Activated CD4-positive, alpha-beta T cell treated with anti-CD3 and anti-CD28 coated beads, Interleukin-2, amount 10 ng/mL, durations not matched to agents 7 days and 5 days (primary cell): ENCODE measurements around the gene ZNF746. TPM values are rescaled to one million over a fixed set of nuclear protein-coding genes. Genes with fewer than 3 reads are reported as not detected.
"Not testable (repeated sequence)": the region's sequence is repeated elsewhere in the genome, so short reads cannot be mapped to it uniquely, and the experiment has no call there.

Experiments
- CTCF ChIA-PET: fragments of 350-600 bp; sonication (Branson Sonifier 250); formaldehyde crosslinking; loops from one replicate; lab custom pipeline; 2021; ENCODE audit warnings: antibody characterized with exemption; lab: Charles Lee
- POLR2A ChIA-PET: fragments of 350-600 bp; sonication (Branson Sonifier 250); formaldehyde crosslinking; loops from one replicate; lab custom pipeline; 2021; ENCODE audit warnings: antibody characterized with exemption; lab: Charles Lee
- DNase-seq: peaks from one replicate; pipeline ENCODE4 v3.0.0-alpha.2; 2020
- H3K27ac Mint-ChIP-seq: one replicate; pipeline ENCODE4 v1.8.0; 2021; ENCODE audit warnings: mild to moderate bottlenecking, moderate library complexity, mixed read lengths
- H3K27me3 Mint-ChIP-seq: one replicate; pipeline ENCODE4 v1.8.0; 2021; ENCODE audit warnings: mixed read lengths
- H3K36me3 Mint-ChIP-seq: one replicate; pipeline ENCODE4 v1.8.0; 2021; ENCODE audit warnings: low read depth, mixed read lengths
- H3K4me1 Mint-ChIP-seq: one replicate; pipeline ENCODE4 v1.8.0; 2021; ENCODE audit warnings: mixed read lengths
- H3K4me3 Mint-ChIP-seq: one replicate; pipeline ENCODE4 v1.8.0; 2021; ENCODE audit warnings: mild to moderate bottlenecking, moderate library complexity, mixed read lengths
- H3K9me3 Mint-ChIP-seq: one replicate; pipeline ENCODE4 v1.8.0; 2021; ENCODE audit warnings: mixed read lengths
- total RNA-seq, 2 experiments: library from RNA; stranded (reverse); gene quantifications; one replicate each; pipeline ENCODE4 v1.2.3, GENCODE V29; 2021

Gene ZNF746
- total RNA-seq, 2 experiments from 2014 or later = 21.0 to 21.9 TPM

DNA sequence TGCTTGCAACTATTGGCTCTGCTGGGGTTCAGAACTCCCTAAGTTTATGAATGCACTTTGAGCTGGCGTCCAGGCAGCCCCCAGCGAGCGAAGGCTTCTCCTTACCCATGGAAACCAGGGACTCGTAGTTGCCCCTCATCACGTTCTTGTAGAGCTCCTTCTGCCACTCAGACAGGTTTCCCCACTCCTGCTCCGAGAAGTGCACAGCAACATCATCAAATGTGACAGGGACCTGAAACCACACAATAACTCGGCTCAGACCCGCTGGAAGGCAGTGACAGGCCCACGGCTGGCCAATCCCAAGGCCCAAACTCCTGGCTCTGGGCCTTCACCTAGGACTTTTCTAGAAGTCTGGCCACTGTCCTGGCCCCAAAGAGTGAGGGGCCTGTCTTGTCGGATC is 43.6 kb downstream of the ZNF746 start:
- no peaks in the 10 kb centered on the region for H3K27me3 Mint-ChIP-seq
- H3K36me3 Mint-ChIP-seq = peaks cover 39% of the 10 kb centered on the region
- POLR2A ChIA-PET = no interaction called here
- H3K4me1 Mint-ChIP-seq = peaks cover 20% of the 10 kb centered on the region
- H3K9me3 Mint-ChIP-seq = no peaks in the 10 kb centered on the region
- no peak overlapping the region for H3K27ac Mint-ChIP-seq
- no peak for DNase-seq
- no peak overlapping the region for H3K4me3 Mint-ChIP-seq
- CTCF ChIA-PET = interaction anchor here (0.7 to 1.2 kb wide), 2 partner anchors 11 to 45 kb away, joined by 3 to 4 read pairs; no protein-coding TSS in a partner anchor

DNA sequence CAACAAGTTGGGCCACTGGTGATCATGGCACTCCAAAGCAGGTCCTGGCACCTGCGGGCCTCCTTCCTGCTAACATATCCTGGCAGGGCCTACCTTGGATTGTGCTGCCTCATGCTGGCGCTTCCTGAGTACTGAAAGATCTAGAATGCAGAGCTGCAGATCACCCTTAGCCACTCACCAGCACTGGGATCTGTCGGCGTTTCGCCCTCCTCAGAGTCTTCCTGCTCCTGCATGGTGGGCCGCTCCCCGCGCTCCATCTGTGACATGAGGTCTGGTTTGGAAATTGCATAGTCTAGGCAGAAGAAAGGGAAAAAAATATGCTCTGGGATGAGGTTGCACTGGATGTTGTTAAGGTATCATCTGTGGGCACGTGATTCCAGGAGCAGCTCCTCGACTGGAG is 46.8 kb downstream of the ZNF746 start:
- no peak overlapping the region for H3K27ac Mint-ChIP-seq
- H3K27me3 Mint-ChIP-seq = no peaks in the 10 kb centered on the region
- peaks cover 5% of the 10 kb centered on the region for H3K4me1 Mint-ChIP-seq
- no peak overlapping the region for H3K4me3 Mint-ChIP-seq
- ChIA-PET POLR2A (no interaction called here), CTCF (no interaction called here)
- peaks cover 52% of the 10 kb centered on the region for H3K36me3 Mint-ChIP-seq
- no peak for DNase-seq
- no peaks in the 10 kb centered on the region for H3K9me3 Mint-ChIP-seq

DNA sequence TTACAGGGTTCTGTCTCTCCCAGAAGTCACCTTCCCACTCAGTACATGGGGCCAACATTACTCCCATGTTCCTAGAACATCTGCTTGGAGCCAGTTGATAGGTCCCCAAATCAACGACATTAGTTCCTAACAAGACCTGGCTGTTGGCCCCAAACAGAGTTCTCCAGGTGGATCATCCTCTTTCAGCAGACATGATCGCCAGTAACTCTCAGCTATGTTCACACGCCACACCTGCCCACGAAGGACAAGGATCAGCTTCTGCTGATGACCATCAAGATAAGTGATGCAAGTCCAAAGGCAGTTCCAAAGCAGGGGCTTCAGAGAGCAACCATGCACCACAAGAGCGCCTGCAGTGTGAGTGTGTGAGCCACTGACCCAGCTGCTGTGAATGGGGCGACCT is 47.7 kb downstream of the ZNF746 start:
- Mint-ChIP-seq H3K27ac (no peak overlapping the region), H3K4me1 (peaks cover 5% of the 10 kb centered on the region), H3K27me3 (no peaks in the 10 kb centered on the region), H3K4me3 (no peak overlapping the region), H3K36me3 (peaks cover 55% of the 10 kb centered on the region), H3K9me3 (no peaks in the 10 kb centered on the region)
- ChIA-PET CTCF (no interaction called here), POLR2A (no interaction called here)
- no peak for DNase-seq

DNA sequence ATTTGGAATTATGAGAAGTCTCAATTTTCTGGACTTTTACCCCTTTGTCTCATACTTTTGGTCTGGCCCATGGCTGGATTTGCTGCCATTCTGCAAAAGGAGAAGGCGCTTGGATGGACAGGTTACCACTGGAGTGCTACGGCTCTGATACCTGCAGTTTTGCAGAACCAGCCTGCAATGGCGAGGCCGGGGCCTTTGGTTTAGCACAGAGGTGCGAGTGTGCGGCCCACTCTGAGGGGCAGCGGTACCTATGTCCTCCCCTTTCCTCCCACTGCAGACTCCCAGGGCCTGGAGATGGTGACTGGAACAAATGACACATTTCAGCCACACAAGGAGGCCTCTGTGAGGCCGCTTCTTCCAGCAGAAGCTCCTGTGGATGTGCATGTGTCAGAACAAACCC is 48.6 kb downstream of the ZNF746 start:
- H3K4me1 Mint-ChIP-seq = peaks cover 5% of the 10 kb centered on the region

DNA sequence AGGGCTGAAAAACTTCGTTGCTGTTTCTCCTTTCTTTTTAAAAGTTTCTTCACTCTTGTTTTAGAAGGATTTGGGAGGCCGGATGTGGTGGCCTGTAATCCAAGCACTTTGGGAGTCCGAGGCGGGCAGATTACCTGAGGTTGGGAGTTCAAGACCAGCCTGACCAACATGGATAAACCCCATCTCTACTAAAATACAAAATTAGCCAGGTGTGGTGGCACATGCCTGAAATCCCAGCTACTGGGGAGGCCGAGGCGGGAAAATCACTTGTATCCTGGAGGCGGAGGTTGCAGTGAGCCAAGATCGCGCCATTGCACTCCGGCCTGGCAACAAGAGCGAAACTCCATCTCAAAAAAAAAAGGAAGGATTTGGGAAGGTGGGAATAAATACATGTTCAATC is 51.6 kb downstream of the ZNF746 start:
- POLR2A ChIA-PET, DNase-seq, H3K9me3 Mint-ChIP-seq, H3K4me1 Mint-ChIP-seq, H3K27ac Mint-ChIP-seq, H3K27me3 Mint-ChIP-seq, H3K4me3 Mint-ChIP-seq: not testable (repeated sequence)
- CTCF ChIA-PET = interaction anchor here (0.6 kb wide), 1 partner anchor 305 kb away, joined by 3 read pairs; no protein-coding TSS in a partner anchor
- peaks cover 47% of the 10 kb centered on the region for H3K36me3 Mint-ChIP-seq

More for the DNA sequence above, 48.6 kb downstream of the ZNF746 start:
- ChIA-PET POLR2A (no interaction called here), CTCF (no interaction called here)
- H3K27me3 Mint-ChIP-seq = no peaks in the 10 kb centered on the region
- no peak for DNase-seq
- H3K4me3 Mint-ChIP-seq = no peak overlapping the region
- peaks cover 55% of the 10 kb centered on the region for H3K36me3 Mint-ChIP-seq
- no peaks in the 10 kb centered on the region for H3K9me3 Mint-ChIP-seq
- no peak overlapping the region for H3K27ac Mint-ChIP-seq

DNA sequence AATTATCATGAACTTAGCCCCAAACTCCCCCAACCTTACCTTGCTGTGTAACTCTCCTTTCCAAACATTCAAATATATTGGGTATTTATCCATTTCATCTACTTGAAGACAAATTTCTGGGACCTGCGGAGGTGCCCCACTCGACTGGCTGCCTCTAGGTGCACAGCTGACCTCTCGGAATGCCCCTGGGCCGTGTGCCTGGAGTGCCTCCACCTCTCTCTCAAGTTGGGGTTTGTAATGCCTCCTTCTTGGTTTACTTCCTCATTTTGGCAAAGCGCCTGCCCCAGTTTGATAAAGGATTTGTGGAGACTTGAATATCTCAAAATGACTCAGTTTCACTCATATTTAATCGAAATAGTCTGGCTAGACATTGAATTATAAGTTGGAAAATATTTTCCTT is 53.3 kb downstream of the ZNF746 start:
- no peak overlapping the region for H3K4me3 Mint-ChIP-seq
- H3K36me3 Mint-ChIP-seq = peaks cover 35% of the 10 kb centered on the region
- peaks cover 15% of the 10 kb centered on the region for H3K4me1 Mint-ChIP-seq
- ChIA-PET CTCF (no interaction called here), POLR2A (no interaction called here)
- no peaks in the 10 kb centered on the region for H3K9me3 Mint-ChIP-seq
- H3K27me3 Mint-ChIP-seq = no peaks in the 10 kb centered on the region
- H3K27ac Mint-ChIP-seq = no peak overlapping the region
- DNase-seq = no peak

DNA sequence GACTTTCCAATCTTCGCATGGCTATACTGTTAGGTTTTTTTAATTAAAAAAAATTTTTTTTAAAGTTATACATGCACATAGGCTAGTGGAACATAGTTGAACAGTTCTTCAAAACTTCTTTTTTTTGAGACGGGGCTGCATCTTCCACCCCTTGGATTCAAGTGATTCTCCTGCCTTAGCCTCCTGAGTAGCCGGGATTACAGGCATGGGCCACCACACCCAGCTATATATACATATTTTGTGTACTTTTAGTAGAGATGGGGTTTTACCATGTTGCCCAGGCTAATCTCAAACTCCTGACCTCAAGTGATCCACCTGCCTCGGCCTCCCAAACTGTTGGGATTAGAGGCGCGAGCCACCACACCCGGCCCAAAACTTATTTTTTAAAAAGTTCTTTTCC is 54.1 kb downstream of the ZNF746 start:
- H3K36me3 Mint-ChIP-seq = peaks cover 34% of the 10 kb centered on the region
- no peaks in the 10 kb centered on the region for H3K9me3 Mint-ChIP-seq
- ChIA-PET CTCF (interaction anchor here (1.4 kb wide), 1 partner anchor 17 kb away, joined by 3 read pairs; the partner anchor contains the start of gene ZNF777), POLR2A (no interaction called here)
- no peak overlapping the region for H3K27ac Mint-ChIP-seq
- H3K4me1 Mint-ChIP-seq = peaks cover 22% of the 10 kb centered on the region
- DNase-seq = no peak
- no peaks in the 10 kb centered on the region for H3K27me3 Mint-ChIP-seq
- no peak overlapping the region for H3K4me3 Mint-ChIP-seq

DNA sequence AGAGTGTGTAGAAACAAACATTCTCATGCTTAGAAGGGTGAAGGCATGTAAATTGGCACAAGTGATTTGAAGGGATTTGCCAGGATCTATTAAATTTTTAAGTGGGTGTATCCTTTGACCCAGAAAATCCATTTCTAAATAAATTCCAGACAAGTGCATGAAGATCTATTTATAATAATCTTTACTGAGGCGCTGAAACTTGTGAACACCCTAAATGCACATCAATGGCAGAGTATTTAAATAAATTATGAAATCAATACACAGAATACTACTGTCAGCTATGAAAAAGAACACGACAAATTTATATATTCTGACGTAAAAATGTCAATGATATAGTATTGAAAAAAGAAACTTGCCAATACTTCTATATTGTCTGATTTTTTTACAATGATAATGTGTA is 54.7 kb downstream of the ZNF746 start:
- H3K36me3 Mint-ChIP-seq = peaks cover 34% of the 10 kb centered on the region
- H3K4me1 Mint-ChIP-seq = peaks cover 22% of the 10 kb centered on the region
- no peak overlapping the region for H3K4me3 Mint-ChIP-seq
- no peaks in the 10 kb centered on the region for H3K9me3 Mint-ChIP-seq
- ChIA-PET POLR2A (no interaction called here), CTCF (interaction anchor here (1.0 to 1.4 kb wide), 2 partner anchors 18 to 20 kb away, joined by 3 read pairs; partner anchors contain the start of gene ZNF777)
- H3K27me3 Mint-ChIP-seq = no peaks in the 10 kb centered on the region
- DNase-seq = no peak
- H3K27ac Mint-ChIP-seq = no peak overlapping the region

DNA sequence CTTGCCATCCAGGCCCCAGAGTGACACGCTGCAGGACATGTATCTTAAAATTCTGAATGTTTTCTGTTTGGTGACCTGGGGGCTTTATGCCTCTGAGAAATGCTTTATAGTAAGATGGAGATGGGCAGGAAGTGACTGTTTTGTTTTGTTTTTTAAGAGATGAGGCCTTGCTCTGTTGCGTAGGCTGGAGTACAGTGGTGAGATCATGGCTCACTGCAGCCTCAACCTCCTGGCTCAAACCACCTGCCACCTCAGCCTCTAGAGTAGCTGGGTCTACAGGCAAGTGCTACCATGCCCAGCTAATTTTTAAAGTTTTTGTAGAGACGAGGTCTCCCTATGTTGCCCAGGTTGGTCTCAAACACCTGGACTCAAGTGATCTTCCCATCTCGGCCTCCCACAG is 57.4 kb downstream of the ZNF746 start:
- Mint-ChIP-seq H3K36me3 (peaks cover 17% of the 10 kb centered on the region), H3K9me3 (no peaks in the 10 kb centered on the region), H3K4me3 (no peak overlapping the region), H3K27ac (peak overlapping the region; percentile 37), H3K27me3 (no peaks in the 10 kb centered on the region), H3K4me1 (peaks cover 22% of the 10 kb centered on the region)
- ChIA-PET POLR2A (no interaction called here), CTCF (interaction anchor here (1.4 to 4.0 kb wide), 2 partner anchors 10 to 17 kb away, joined by 4 to 19 read pairs; no protein-coding TSS in a partner anchor)
- DNase-seq = no peak

DNA sequence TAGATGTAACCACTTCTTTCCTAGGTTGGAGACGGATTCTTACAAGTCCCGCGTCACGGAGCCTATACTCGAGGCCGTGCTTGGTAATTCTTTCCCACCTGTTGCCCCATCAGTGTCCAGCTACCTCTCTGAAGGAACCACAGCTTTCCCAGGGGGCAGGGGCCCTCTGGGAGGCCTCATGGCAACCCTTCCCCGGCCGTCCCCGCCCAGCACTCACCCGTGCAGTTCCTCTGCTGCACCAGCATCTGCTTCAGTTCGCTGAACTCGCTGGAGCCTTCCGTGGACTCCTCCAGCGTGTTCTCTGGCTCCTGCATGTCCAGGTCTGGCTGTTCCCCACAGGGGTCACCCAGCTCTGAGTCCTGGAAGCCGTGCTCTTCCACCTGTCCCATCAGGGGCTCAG is 61.3 kb downstream of the ZNF746 start:
- Mint-ChIP-seq H3K27me3 (no peaks in the 10 kb centered on the region), H3K4me1 (peaks cover 22% of the 10 kb centered on the region), H3K27ac (no peak overlapping the region), H3K4me3 (no peak overlapping the region), H3K9me3 (no peaks in the 10 kb centered on the region), H3K36me3 (peaks cover 35% of the 10 kb centered on the region)
- CTCF ChIA-PET = interaction anchor here (1.5 kb wide), 1 partner anchor 13 kb away, joined by 4 read pairs; no protein-coding TSS in a partner anchor
- POLR2A ChIA-PET = no interaction called here
- DNase-seq = no peak

DNA sequence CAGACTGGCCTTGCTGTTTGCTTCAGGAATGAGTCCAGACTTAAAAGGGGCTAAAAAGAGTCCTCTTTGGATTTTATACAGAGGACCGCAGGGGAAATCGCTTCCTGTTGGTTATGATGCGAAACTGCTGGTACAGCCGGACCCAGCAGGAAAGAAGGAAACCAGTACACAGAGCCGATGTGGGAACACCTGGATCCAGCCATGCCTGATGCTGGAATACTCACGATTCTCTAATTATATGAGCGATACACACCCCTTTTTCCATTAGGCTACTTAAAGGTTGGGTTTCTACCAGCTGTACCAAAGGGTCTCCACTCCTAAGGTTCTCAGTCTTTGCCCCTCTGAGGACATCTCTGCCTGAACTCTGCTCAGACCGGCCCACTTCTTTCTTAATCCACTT is 64.5 kb downstream of the ZNF746 start:
- H3K36me3 Mint-ChIP-seq = peaks cover 50% of the 10 kb centered on the region
- no peaks in the 10 kb centered on the region for H3K9me3 Mint-ChIP-seq
- H3K4me1 Mint-ChIP-seq = peaks cover 11% of the 10 kb centered on the region
- ChIA-PET POLR2A (no interaction called here), CTCF (interaction anchor here (0.6 kb wide), 1 partner anchor 11 kb away, joined by 3 read pairs; no protein-coding TSS in a partner anchor)
- H3K4me3 Mint-ChIP-seq = no peak overlapping the region
- DNase-seq = no peak
- H3K27ac Mint-ChIP-seq = no peak overlapping the region
- H3K27me3 Mint-ChIP-seq = no peaks in the 10 kb centered on the region

DNA sequence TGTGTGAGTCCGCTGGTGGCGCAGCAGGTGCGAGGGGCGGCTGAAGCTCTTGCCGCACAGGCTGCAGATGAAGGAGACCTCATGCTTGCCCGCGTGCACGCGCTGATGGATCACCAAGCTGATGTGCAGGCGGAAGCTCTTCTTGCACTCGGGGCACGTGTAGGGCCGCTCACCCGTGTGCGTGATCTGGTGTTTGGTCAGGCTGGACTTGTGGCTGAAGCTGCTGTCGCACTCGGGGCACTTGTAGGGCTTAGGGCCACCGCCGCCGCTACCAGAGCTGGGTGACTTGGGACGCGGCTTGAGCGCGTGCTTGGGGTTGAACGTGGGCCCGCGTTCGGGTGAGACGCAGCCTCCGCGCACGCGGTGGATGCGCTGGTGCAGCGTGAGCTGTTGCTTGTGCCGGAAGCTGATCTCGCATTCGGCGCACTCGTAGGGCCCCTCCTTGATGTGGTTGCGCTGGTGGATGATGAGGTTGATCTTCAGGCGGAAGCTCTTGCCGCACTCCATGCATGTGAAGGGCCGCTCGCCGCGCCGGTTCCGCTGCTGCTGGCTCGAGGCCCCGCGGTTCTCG is 65.4 kb downstream of the ZNF746 start:
- no peaks in the 10 kb centered on the region for H3K9me3 Mint-ChIP-seq
- no peak overlapping the region for H3K27ac Mint-ChIP-seq
- ChIA-PET CTCF (interaction anchor here (1.8 to 2.4 kb wide), 2 partner anchors 10 to 28 kb away, joined by 4 to 10 read pairs; partner anchors contain the start of gene ZNF777), POLR2A (no interaction called here)
- no peak overlapping the region for H3K4me3 Mint-ChIP-seq
- peaks cover 50% of the 10 kb centered on the region for H3K36me3 Mint-ChIP-seq
- H3K27me3 Mint-ChIP-seq = no peaks in the 10 kb centered on the region
- no peak for DNase-seq
- peaks cover 11% of the 10 kb centered on the region for H3K4me1 Mint-ChIP-seq

DNA sequence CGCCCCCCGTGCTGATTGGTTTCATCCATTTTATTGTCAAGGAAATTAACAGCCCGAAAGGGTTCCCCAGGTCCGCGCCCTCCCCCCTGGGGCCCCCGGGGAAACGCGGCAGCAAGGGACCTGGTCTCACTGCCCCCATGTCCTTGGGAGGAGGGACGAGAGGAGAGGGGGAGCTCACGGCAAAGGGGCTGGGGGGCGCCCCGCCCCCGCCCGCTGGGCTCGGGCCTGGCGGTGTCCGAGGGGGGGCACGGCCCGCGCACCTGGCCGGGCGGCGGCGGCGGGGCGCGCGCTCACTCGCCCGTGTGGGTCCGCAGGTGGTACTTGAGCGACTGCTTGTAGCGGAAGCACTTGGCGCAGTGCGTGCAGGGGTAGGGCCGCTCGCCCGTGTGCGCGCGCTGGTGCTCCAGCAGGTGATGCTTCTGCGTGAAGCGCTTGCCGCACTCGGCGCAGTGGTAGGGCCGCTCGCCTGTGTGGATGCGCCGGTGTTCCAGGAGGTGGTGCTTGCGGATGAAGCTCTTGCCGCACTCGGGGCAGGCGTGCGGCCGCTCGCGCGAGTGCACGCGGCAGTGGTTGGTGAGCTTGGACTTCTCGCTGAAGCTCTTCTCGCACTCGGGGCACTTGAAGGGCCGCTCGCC is 66.0 kb downstream of the ZNF746 start:
- H3K9me3 Mint-ChIP-seq = no peaks in the 10 kb centered on the region
- H3K36me3 Mint-ChIP-seq = peaks cover 49% of the 10 kb centered on the region
- ChIA-PET CTCF (interaction anchor here (1.8 to 2.4 kb wide), 2 partner anchors 9 to 29 kb away, joined by 4 to 10 read pairs; partner anchors contain the start of gene ZNF777), POLR2A (no interaction called here)
- DNase-seq = no peak
- H3K27ac Mint-ChIP-seq = no peak overlapping the region
- no peaks in the 10 kb centered on the region for H3K27me3 Mint-ChIP-seq
- peaks cover 11% of the 10 kb centered on the region for H3K4me1 Mint-ChIP-seq
- H3K4me3 Mint-ChIP-seq = no peak overlapping the region
